Measurements from ENCODE around the gene GPRIN3. TPM values are rescaled to one million over a fixed set of nuclear protein-coding genes. Genes with fewer than 3 reads are reported as not detected.

The GPRIN3 gene
- total RNA-seq, 4 donors from 2014 or later = 2.4 to 4.3 (median 2.7) TPM

GRCh38 chr4:89300060-89300459 is 7.5 kb downstream of the GPRIN3 start:
- H3K9me3 ChIP-seq = no peaks in the 10 kb centered on the region
- H3K4me1 ChIP-seq = peaks cover 0 to 12% (median 0%) of the 10 kb centered on the region in 3 donors
- ATAC-seq = no peak
- no peaks in the 10 kb centered on the region for H3K36me3 ChIP-seq
- peak overlapping the region in 1 of 4 donors; percentile 16 for H3K27ac ChIP-seq
- no peak for TF ChIP-seq CTCF (IDR thresholded peaks at IDR 0.05)
- TF ChIP-seq POLR2AphosphoS5 (IDR thresholded peaks at IDR 0.05) = no peak
- TF ChIP-seq POLR2A (IDR thresholded peaks at IDR 0.05) = no peak
- TF ChIP-seq EP300 (IDR thresholded peaks at IDR 0.05) = no peak
- H3K27me3 ChIP-seq = no peaks in the 10 kb centered on the region
- no peak overlapping the region for H3K4me3 ChIP-seq
- 63 to 95% methylated on average over 2 of the region's 2 CpGs for WGBS, 2 donors (ENCODE audit: low coverage in 1 of 2)

- H3K36me3 ChIP-seq = no peaks in the 10 kb centered on the region
- no peak for ATAC-seq
- H3K4me3 ChIP-seq = peak overlapping the region; percentile 22 to 27
- TF ChIP-seq POLR2AphosphoS5 (IDR thresholded peaks at IDR 0.05) (no peak), POLR2A (IDR thresholded peaks at IDR 0.05) (no peak), CTCF (IDR thresholded peaks at IDR 0.05) (no peak), EP300 (IDR thresholded peaks at IDR 0.05) (no peak)
- WGBS, 2 donors (ENCODE audit: low coverage in 1 of 2) = 42 to 50% methylated on average over 8 to 10 of the region's 10 CpGs
- H3K27ac ChIP-seq = peak overlapping the region; percentile 16 to 64 (median 42)
- no peaks in the 10 kb centered on the region for H3K27me3 ChIP-seq
- peaks cover 0 to 12% (median 0%) of the 10 kb centered on the region in 3 donors for H3K4me1 ChIP-seq
- no peaks in the 10 kb centered on the region for H3K9me3 ChIP-seq
These were observed 8.3 kb downstream of the GPRIN3 start for GRCh38 chr4:89299153-89299791.

- no peaks in the 10 kb centered on the region for H3K9me3 ChIP-seq
- H3K4me1 ChIP-seq = peaks cover 0 to 12% (median 0%) of the 10 kb centered on the region in 3 donors
- WGBS, 2 donors (ENCODE audit: low coverage in 1 of 2) = 13 to 28% methylated on average over 2 of the region's 2 CpGs
- TF ChIP-seq CTCF (IDR thresholded peaks at IDR 0.05) (no peak), POLR2A (IDR thresholded peaks at IDR 0.05) (no peak), POLR2AphosphoS5 (IDR thresholded peaks at IDR 0.05) (no peak), EP300 (IDR thresholded peaks at IDR 0.05) (no peak)
- H3K36me3 ChIP-seq = no peaks in the 10 kb centered on the region
- ATAC-seq = no peak
- no peaks in the 10 kb centered on the region for H3K27me3 ChIP-seq
- H3K4me3 ChIP-seq = peak overlapping the region; percentile 22 to 27
- H3K27ac ChIP-seq = peak overlapping the region; percentile 16 to 64 (median 42)
These were observed 8.8 kb downstream of the GPRIN3 start for GRCh38 chr4:89298788-89299152.

GRCh38 chr4:89298155-89298554 is 9.4 kb downstream of the GPRIN3 start:
- Histone ChIP-seq H3K36me3 (no peaks in the 10 kb centered on the region), H3K4me3 (no peak overlapping the region), H3K9me3 (no peaks in the 10 kb centered on the region), H3K27me3 (no peaks in the 10 kb centered on the region), H3K4me1 (peaks cover 0 to 12% (median 0%) of the 10 kb centered on the region in 3 donors), H3K27ac (peak overlapping the region in 2 of 4 donors; percentile 16 to 64)
- 83 to 84% methylated on average over 2 of the region's 2 CpGs for WGBS, 2 donors (ENCODE audit: low coverage in 1 of 2)
- no peak for TF ChIP-seq POLR2AphosphoS5 (IDR thresholded peaks at IDR 0.05)
- TF ChIP-seq POLR2A (IDR thresholded peaks at IDR 0.05) = no peak
- TF ChIP-seq EP300 (IDR thresholded peaks at IDR 0.05) = no peak
- no peak for TF ChIP-seq CTCF (IDR thresholded peaks at IDR 0.05)
- ATAC-seq = no peak

- Histone ChIP-seq H3K36me3 (no peaks in the 10 kb centered on the region), H3K9me3 (no peaks in the 10 kb centered on the region), H3K4me3 (no peak overlapping the region), H3K27ac (no peak overlapping the region), H3K4me1 (peaks cover 0 to 12% (median 0%) of the 10 kb centered on the region in 3 donors), H3K27me3 (no peaks in the 10 kb centered on the region)
- TF ChIP-seq EP300 (IDR thresholded peaks at IDR 0.05) (no peak), POLR2A (IDR thresholded peaks at IDR 0.05) (no peak), CTCF (IDR thresholded peaks at IDR 0.05) (no peak), POLR2AphosphoS5 (IDR thresholded peaks at IDR 0.05) (no peak)
- no peak for ATAC-seq
- WGBS, 2 donors (ENCODE audit: low coverage in 1 of 2) = 83 to 100% methylated on average over 1 to 2 of the region's 2 CpGs
These were observed 10.7 kb downstream of the GPRIN3 start for GRCh38 chr4:89296896-89297295.
